HepG2 (cell line): ENCODE results near the gene ITGAX.

Source experiments
- ESRRA ChIP-seq: sonication (generic); formaldehyde crosslinking; IDR thresholded peaks from 2 replicates; pipeline ENCODE4 v1.5.1; 2020; ENCODE audit warnings: mild to moderate bottlenecking, low read depth, missing genetic modification reagents
- ETV5 ChIP-seq: IDR thresholded peaks from 2 replicates; pipeline ENCODE4 v1.6.1; 2018; ENCODE audit warnings: missing biosample characterization, missing genetic modification reagents, inconsistent platforms, borderline replicate concordance
- HMGXB4 ChIP-seq, 2 experiments: sonication (generic) in 1 of 2; formaldehyde crosslinking in 1 of 2; IDR thresholded peaks; 2 replicates each; pipeline versions ENCODE4 v1.4.0 to v1.6.1; 2018 to 2020; ENCODE audit warnings: missing genetic modification reagents in 2 of 2, borderline replicate concordance in 1 of 2, low read depth in 1 of 2, mild to moderate bottlenecking in 1 of 2, missing biosample characterization in 1 of 2
- KAT7 ChIP-seq: IDR thresholded peaks from 2 replicates; pipeline ENCODE4 v1.6.1; 2018; ENCODE audit warnings: borderline replicate concordance, missing compliant biosample characterization
- MLLT10 ChIP-seq: sonication (generic); formaldehyde crosslinking; IDR thresholded peaks from 2 replicates; pipeline ENCODE4 v1.4.0; 2020; ENCODE audit warnings: missing genetic modification reagents
- NR2F1 ChIP-seq, 2 experiments: fragments of 450-650 bp in 1 of 2; formaldehyde crosslinking in 1 of 2; IDR thresholded peaks; 2 replicates each; pipeline versions ENCODE4 v1.5.0 to v1.6.1; 2016 to 2020; ENCODE audit warnings: mild to moderate bottlenecking in 1 of 2, missing compliant biosample characterization in 1 of 2, missing genetic modification reagents in 1 of 2, moderate library complexity in 1 of 2
- TOE1 ChIP-seq: sonication (generic); formaldehyde crosslinking; IDR thresholded peaks from 2 replicates; pipeline ENCODE4 v1.4.0; 2020; ENCODE audit warnings: mild to moderate bottlenecking, missing genetic modification reagents
- YY1 ChIP-seq: IDR thresholded peaks from 2 replicates; pipeline ENCODE4 v1.6.1; 2011; ENCODE audit warnings: low read length, low read depth, moderate library complexity, mild to moderate bottlenecking; ENCODE audit not compliant: insufficient read depth, insufficient replicate concordance
- ZBTB26 ChIP-seq: IDR thresholded peaks from 2 replicates; pipeline ENCODE4 v1.6.1; 2016; ENCODE audit warnings: missing compliant biosample characterization, missing genetic modification reagents, borderline replicate concordance
- ZNF564 ChIP-seq: sonication (generic); formaldehyde crosslinking; IDR thresholded peaks from 2 replicates; pipeline ENCODE4 v1.8.1; 2023; ENCODE audit warnings: mild to moderate bottlenecking, missing genetic modification reagents

GRCh38 chr16:31352376-31353115, 2.4 kb upstream of the ITGAX start:
- TF ChIP-seq MLLT10 (CRISPR knock-in tag) (no peak), NR2F1 (CRISPR knock-in tag; IDR thresholded peaks at IDR 0.05) (no peak), TOE1 (CRISPR knock-in tag) (no peak), ETV5 (CRISPR knock-in tag) (no peak), ZBTB26 (CRISPR knock-in tag) (no peak), YY1 (no peak), HMGXB4 (CRISPR knock-in tag; IDR thresholded peaks at IDR 0.05; ENCODE audit: borderline replicate concordance in 1 of 2, low read depth in 1 of 2) (no peak), KAT7 (no peak), ESRRA (CRISPR knock-in tag) (no peak), ZNF564 (CRISPR knock-in tag) (no peak)
